ENCODE data around the gene TUBGCP6.

Gene TUBGCP6

DNA sequence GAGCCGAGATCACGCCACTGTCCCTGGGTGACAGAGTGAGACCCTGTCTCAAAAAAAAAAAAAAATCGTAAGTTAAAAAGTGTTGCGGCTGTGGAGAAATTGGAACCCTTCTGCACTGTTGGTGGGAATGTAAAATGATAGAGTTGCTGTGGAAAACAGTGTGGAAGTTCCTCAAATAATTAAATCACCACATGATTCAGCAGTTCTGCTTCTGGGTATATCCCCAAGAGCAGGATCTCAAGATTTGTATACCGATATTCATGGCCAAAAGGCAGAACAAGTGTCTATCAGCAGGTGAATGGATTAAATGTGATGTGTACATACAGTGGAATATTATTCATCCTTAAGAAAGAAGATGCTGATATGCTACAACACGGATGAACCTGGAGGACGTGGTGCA lies 40.3 kb downstream of the TUBGCP6 start:
- Mint-ChIP-seq H3K9me3 (no peaks in the 10 kb centered on the region), H3K27me3 (no peaks in the 10 kb centered on the region), H3K4me3 (no peak overlapping the region), H3K36me3 (no peaks in the 10 kb centered on the region), H3K27ac (no peak overlapping the region), H3K4me1 (peaks cover 24% of the 10 kb centered on the region)

GRCh38 chr22:50203288-50203687 lies 41.5 kb downstream of the TUBGCP6 start:
- Mint-ChIP-seq H3K9me3 (no peaks in the 10 kb centered on the region), H3K4me1 (peaks cover 27% of the 10 kb centered on the region), H3K4me3 (no peak overlapping the region), H3K36me3 (no peaks in the 10 kb centered on the region), H3K27me3 (no peaks in the 10 kb centered on the region), H3K27ac (peak overlapping the region; percentile 85)

- Mint-ChIP-seq H3K36me3 (no peaks in the 10 kb centered on the region), H3K27me3 (no peaks in the 10 kb centered on the region), H3K4me3 (peak overlapping the region; percentile 88), H3K4me1 (peaks cover 27% of the 10 kb centered on the region), H3K27ac (no peak overlapping the region), H3K9me3 (no peaks in the 10 kb centered on the region)
These were observed 42.6 kb downstream of the TUBGCP6 start for GRCh38 chr22:50202130-50202666.

- Mint-ChIP-seq H3K36me3 (no peaks in the 10 kb centered on the region), H3K4me3 (peak overlapping the region; percentile 88), H3K4me1 (peaks cover 27% of the 10 kb centered on the region), H3K9me3 (no peaks in the 10 kb centered on the region), H3K27me3 (no peaks in the 10 kb centered on the region), H3K27ac (no peak overlapping the region)
These were observed 43.4 kb downstream of the TUBGCP6 start for GRCh38 chr22:50201191-50202129.

GRCh38 chr22:50200461-50201190 lies 44.2 kb downstream of the TUBGCP6 start, which contains the start of gene SELENOO:
Gene SELENOO, plus strand, starts transcription at chr22:50201011. Its CDS starts 26 bp downstream, at chr22:50201037.
- H3K9me3 Mint-ChIP-seq: no peaks in the 10 kb centered on the region
- peaks cover 27% of the 10 kb centered on the region for H3K4me1 Mint-ChIP-seq
- no peaks in the 10 kb centered on the region for H3K36me3 Mint-ChIP-seq
- no peaks in the 10 kb centered on the region for H3K27me3 Mint-ChIP-seq
- peak within 1 kb of the TSS; percentile 88 for H3K4me3 Mint-ChIP-seq
- peak within 1 kb of the TSS; percentile 62 for H3K27ac Mint-ChIP-seq

DNA sequence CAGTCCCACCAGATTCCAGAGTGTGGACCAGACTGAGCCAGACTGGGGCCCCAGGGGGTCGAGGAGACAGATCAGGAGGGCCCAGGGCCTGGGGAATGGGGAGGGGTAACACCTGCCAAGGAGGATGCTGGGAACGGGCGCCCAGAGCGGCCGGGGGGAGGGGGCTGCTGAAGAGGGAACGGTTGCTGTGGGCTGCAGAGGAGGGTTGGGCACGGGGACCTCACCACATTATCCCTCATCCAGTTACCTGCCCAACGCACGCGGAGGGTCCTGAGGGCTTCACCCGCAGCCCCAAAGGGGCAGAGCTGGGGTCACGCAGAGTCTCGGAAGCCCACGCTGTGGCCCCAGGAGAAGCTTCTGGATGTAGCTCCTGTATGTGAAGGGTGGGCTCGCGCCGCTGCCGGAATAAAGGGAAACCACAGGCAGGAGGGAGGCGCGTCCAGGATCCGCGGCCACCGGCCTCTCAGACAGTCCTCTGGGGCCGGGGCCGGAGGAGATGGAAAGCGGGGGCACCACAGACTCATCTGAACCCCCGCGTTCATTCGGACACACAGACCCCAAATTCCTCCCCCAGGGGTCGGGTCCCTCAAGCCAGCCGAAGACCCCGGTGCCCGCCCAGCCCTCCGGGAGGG lies 44.9 kb downstream of the TUBGCP6 start:
- no peaks in the 10 kb centered on the region for H3K27me3 Mint-ChIP-seq
- H3K4me3 Mint-ChIP-seq: peak overlapping the region; percentile 55
- peaks cover 22% of the 10 kb centered on the region for H3K4me1 Mint-ChIP-seq
- H3K36me3 Mint-ChIP-seq: no peaks in the 10 kb centered on the region
- no peak overlapping the region for H3K27ac Mint-ChIP-seq
- H3K9me3 Mint-ChIP-seq: no peaks in the 10 kb centered on the region

DNA sequence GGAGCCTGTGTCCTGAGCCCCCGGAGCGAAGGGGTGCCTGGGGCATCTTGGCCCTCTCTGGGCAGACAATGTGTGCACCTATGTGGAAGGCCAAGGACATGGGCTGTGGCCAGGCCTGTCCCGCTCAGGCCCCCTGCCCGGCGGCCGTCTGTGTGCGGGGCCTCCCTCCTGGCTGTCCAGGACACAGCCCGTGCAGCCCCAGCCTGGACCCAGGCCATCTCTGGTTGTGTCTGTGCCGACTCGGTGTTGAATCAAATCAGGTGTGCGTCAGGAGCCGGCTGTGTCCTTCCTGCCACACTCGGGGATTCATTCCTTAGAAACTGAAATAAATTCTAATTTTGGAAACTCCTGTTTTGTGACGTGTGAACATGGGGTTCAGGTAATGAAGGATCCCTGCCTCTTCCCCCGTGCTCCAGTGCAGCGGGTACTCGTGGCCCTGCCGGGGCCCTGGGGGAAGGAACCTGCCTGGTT lies 45.5 kb downstream of the TUBGCP6 start:
- Mint-ChIP-seq H3K27me3 (no peaks in the 10 kb centered on the region), H3K27ac (no peak overlapping the region), H3K36me3 (no peaks in the 10 kb centered on the region), H3K4me1 (peaks cover 18% of the 10 kb centered on the region), H3K4me3 (peak overlapping the region; percentile 55), H3K9me3 (no peaks in the 10 kb centered on the region)

DNA sequence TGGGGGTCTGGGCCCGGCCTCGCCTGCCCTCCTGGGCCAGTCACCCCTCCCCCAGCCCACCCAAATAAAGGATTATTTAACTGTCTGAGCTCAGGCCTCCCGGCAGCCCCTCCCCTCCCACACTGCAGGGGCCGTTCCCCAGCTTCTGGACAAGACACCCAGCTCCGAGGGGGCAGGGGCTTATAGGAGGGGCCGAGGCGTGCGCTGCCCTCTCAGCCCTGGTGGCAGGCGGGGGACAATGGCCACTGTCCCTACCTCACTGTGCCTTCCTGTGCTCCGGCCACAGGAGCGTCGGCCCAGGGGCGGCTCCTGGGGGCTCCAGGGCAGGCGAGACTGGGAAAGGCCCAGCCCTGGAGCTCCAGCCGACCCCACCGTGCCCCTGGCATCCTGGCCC lies 46.2 kb downstream of the TUBGCP6 start:
- Mint-ChIP-seq H3K4me1 (peaks cover 18% of the 10 kb centered on the region), H3K36me3 (no peaks in the 10 kb centered on the region), H3K4me3 (no peak overlapping the region), H3K27ac (no peak overlapping the region), H3K9me3 (no peaks in the 10 kb centered on the region), H3K27me3 (no peaks in the 10 kb centered on the region)

DNA sequence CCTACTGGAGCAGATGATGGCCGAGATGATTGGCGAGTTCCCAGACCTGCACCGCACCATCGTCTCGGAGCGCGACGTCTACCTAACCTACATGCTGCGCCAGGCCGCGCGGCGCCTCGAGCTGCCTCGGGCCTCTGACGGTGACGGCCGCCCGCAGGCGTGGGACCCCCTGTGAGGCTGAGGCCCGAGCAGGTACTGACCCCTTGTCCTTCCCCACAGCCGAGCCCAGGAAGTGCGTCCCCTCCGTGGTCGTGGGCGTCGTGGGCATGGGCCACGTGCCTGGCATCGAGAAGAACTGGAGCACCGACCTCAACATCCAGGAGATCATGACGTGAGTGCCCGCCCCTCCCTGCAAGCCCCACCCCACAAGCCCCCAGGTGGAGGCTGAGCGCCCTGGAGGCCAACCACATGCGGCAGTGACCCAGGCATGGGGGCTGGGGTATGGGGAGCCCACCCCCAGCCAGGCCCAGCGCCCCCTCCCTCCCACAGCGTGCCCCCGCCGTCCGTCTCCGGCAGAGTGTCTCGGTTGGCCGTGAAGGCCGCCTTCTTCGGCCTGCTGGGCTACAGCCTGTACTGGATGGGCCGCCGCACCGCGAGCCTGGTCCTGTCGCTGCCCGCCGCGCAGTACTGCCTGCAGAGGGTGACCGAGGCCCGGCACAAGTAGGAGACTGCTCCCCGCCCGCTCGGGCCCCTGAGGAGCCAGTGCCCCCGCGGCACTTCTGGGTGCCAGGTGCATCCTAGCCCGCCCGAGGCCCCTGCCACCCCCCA lies 46.8 kb downstream of the TUBGCP6 start:
- Mint-ChIP-seq H3K4me1 (peaks cover 15% of the 10 kb centered on the region), H3K4me3 (no peak overlapping the region), H3K9me3 (no peaks in the 10 kb centered on the region), H3K27me3 (no peaks in the 10 kb centered on the region), H3K36me3 (no peaks in the 10 kb centered on the region), H3K27ac (no peak overlapping the region)

- Mint-ChIP-seq H3K4me1 (peaks cover 17% of the 10 kb centered on the region), H3K9me3 (no peaks in the 10 kb centered on the region), H3K36me3 (no peaks in the 10 kb centered on the region), H3K27ac (no peak overlapping the region), H3K27me3 (no peaks in the 10 kb centered on the region), H3K4me3 (no peak overlapping the region)
These were observed 47.6 kb downstream of the TUBGCP6 start for GRCh38 chr22:50197000-50197800.

GRCh38 chr22:50196256-50196655 lies 48.6 kb downstream of the TUBGCP6 start:
- Mint-ChIP-seq H3K27ac (no peak overlapping the region), H3K27me3 (no peaks in the 10 kb centered on the region), H3K36me3 (no peaks in the 10 kb centered on the region), H3K4me3 (no peak overlapping the region), H3K4me1 (peaks cover 24% of the 10 kb centered on the region), H3K9me3 (no peaks in the 10 kb centered on the region)

DNA sequence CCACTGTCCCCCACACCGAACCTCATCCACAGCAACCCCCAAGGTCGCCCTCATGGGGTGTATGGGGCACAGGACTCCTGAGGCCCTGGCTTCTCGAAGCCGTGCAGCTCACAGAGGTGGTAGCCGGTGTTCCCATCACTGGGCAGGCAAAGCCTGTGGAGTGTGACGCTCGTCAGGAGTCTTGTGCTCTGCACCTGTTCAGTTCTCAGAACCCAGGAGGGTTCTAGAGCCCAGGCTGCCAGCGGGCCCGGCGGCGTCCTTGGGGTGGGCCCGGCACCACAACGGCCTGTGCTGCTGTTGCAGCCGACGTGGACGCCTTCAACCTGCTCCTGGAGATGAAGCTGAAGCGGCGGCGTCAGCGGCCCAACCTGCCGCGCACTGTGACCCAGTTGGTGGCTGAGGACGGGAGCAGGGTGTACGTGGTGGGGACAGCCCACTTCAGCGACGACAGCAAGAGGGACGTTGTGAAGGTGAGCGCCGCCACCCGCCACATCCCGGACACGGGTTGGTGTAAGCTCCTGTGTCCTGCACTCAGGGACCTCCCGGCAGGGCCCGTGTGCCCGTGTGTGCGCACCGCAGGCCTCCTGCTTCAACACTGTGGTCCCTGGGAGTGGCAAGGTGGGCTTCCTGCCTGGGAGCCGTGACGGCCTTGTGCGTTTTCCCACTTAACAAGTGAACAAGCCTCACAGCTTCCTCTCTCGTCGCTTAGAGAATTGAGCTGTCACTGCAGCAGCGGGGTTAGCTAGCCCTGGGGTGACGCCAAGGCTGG lies 50.6 kb downstream of the TUBGCP6 start:
- no peaks in the 10 kb centered on the region for H3K9me3 Mint-ChIP-seq
- peaks cover 29% of the 10 kb centered on the region for H3K4me1 Mint-ChIP-seq
- H3K36me3 Mint-ChIP-seq: no peaks in the 10 kb centered on the region
- H3K4me3 Mint-ChIP-seq: no peak overlapping the region
- no peaks in the 10 kb centered on the region for H3K27me3 Mint-ChIP-seq
- H3K27ac Mint-ChIP-seq: no peak overlapping the region

GRCh38 chr22:50193621-50194020 lies 51.2 kb downstream of the TUBGCP6 start:
- H3K27me3 Mint-ChIP-seq: no peaks in the 10 kb centered on the region
- no peaks in the 10 kb centered on the region for H3K36me3 Mint-ChIP-seq
- H3K4me1 Mint-ChIP-seq: peaks cover 32% of the 10 kb centered on the region
- H3K27ac Mint-ChIP-seq: no peak overlapping the region
- no peak overlapping the region for H3K4me3 Mint-ChIP-seq
- H3K9me3 Mint-ChIP-seq: no peaks in the 10 kb centered on the region

Measured in activated naive CD4-positive, alpha-beta T cell treated with anti-CD3 and anti-CD28 coated beads, Interleukin-2, amount 50 U/mL, for 24 hours (primary cell).